ENCODE results near the gene C1R. TPM values are rescaled to one million over a fixed set of nuclear protein-coding genes. Genes with fewer than 3 reads are reported as not detected.
A peak's percentile ranks its signal among the peaks of the same experiment; 100 is the strongest.

C1R gene
- 237 and 528 TPM in 2 replicates for total RNA-seq (ENCODE audit: low replicate concordance)

DNA sequence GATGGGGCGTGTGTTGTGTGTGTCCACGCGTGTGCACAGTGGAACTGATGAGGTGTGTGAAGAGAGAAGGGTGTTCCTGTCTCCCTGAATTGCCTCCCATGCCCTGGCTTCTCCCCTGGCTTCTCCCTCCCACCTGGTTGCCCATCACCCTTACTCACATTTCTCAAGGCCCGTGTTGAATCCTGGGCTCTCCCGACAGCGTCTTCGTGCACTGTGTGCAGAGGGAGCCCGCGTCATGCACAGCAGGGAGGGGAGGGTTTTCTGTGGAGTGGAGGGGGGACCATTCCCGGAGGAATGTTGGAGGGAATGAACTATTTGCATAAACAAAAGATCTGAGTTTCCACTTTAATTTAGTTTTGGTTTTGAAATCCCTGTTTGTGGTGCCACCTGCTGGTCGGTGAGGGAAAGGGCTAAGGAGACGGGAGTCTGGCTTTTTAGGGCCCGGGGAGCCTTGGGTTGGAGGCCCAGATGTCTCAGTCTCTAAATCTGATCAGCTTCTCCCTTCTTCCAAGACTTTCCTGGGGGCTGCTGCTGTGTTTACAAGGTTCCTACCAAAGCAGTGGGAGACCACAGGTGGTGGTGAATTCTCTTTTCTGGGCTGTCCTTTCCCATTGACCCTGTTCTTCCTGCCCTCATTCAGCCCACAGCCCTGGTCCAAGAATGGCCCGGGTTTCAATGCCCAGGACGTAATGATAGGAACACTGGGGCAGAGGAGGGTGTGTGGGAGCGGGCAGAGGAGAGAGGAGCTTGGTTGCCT is at the start of gene C1R:
Gene C1R (minus strand): TSS at position 217 of the 757 bp plus-strand sequence. CDS start 57 bp downstream, at position 160.
- TF ChIP-seq, protein P1, sequence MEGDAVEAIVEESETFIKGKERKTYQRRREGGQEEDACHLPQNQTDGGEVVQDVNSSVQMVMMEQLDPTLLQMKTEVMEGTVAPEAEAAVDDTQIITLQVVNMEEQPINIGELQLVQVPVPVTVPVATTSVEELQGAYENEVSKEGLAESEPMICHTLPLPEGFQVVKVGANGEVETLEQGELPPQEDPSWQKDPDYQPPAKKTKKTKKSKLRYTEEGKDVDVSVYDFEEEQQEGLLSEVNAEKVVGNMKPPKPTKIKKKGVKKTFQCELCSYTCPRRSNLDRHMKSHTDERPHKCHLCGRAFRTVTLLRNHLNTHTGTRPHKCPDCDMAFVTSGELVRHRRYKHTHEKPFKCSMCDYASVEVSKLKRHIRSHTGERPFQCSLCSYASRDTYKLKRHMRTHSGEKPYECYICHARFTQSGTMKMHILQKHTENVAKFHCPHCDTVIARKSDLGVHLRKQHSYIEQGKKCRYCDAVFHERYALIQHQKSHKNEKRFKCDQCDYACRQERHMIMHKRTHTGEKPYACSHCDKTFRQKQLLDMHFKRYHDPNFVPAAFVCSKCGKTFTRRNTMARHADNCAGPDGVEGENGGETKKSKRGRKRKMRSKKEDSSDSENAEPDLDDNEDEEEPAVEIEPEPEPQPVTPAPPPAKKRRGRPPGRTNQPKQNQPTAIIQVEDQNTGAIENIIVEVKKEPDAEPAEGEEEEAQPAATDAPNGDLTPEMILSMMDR (IDR thresholded peaks at IDR 0.05; ENCODE audit: insufficient read depth, low read length), result peak; percentile 92
- H3K4me3 ChIP-seq (ENCODE audit: low read depth, low read length), result peak within 1 kb of the TSS; percentile 95
- DNase-seq (ENCODE audit: low read depth), result peak; percentile 97

DNA sequence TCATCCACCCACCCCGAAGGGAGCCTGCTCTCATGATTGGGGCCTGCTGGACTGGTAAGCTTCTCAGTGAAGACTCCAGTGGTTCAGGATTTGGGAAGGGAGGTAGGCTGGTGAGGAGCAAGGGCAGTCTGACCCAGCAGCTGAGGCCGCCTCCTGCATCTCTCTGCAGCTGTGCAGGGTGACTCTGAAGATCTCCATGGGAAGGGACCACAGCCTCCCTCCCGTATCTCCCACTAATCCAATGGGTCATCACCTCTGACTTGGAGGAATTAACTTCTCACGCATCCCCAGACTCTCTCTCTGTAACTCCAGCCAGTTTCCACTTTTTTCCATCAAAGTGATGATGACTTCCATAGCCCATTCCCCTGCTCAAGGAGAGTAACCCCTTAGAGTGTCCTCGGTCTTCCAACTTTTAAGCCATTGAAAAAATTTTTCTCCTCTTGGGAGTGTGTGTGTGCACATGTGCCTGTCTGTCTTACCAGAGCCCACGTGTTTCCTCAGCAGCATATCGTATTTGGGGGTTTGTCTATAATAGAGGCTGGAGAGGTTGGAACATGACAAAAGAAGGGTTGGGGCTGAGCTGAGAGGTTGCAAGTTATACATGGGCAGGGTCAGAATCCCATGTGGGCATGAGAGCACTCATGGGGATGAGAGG is 49.2 kb upstream of the C1R start:
- no peak for DNase-seq (ENCODE audit: low read depth)
- H3K4me3 ChIP-seq (ENCODE audit: low read depth, low read length), result no peak overlapping the region
- TF ChIP-seq, protein P1 (IDR thresholded peaks at IDR 0.05; ENCODE audit: insufficient read depth, low read length), result no peak

DNA sequence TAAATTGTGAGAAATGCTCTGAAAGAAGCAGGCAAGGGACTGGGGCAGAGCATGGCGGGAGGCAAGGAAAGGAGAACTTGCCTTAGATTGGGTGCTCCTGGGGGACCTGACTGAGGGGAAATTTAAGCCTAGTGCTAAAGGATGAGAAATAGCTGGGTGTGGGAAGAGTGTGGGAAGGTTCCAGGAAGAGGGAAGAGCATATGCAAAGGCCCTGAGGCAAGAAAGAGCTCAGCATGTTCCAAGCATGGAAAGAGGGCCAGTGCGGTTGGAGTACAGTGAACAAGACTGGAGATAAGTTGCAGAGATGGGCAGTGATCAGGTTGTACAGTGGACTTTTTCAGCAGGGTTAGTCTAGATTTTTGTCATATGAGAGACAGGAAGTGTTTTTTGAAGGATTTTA is 47.0 kb upstream of the C1R start:
- TF ChIP-seq, protein P1 (IDR thresholded peaks at IDR 0.05; ENCODE audit: insufficient read depth, low read length), result no peak
- no peak overlapping the region for H3K4me3 ChIP-seq (ENCODE audit: low read depth, low read length)
- DNase-seq (ENCODE audit: low read depth), result no peak

DNA sequence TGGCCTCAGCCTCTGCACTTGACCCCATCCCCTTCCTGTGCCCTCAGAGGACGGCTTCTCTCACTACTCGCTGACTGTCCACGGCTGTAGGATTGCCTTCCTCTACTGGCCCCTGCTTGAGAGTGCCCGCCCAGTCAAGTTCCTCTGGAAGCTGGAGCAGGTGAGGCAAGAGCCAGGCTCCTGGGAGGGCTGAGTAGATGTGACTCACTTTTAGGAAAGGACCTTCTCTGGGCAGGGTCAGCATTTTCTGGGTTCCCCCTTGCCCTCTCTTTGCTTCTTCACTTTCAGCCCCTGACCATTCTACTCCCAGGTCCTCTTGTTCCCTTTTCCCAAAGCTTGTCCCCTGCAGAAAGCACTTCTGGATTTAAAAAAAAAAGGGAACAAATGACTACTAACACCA is 45.7 kb upstream of the C1R start:
- TF ChIP-seq, protein P1 (IDR thresholded peaks at IDR 0.05; ENCODE audit: insufficient read depth, low read length), result no peak
- no peak overlapping the region for H3K4me3 ChIP-seq (ENCODE audit: low read depth, low read length)
- DNase-seq (ENCODE audit: low read depth), result no peak

DNA sequence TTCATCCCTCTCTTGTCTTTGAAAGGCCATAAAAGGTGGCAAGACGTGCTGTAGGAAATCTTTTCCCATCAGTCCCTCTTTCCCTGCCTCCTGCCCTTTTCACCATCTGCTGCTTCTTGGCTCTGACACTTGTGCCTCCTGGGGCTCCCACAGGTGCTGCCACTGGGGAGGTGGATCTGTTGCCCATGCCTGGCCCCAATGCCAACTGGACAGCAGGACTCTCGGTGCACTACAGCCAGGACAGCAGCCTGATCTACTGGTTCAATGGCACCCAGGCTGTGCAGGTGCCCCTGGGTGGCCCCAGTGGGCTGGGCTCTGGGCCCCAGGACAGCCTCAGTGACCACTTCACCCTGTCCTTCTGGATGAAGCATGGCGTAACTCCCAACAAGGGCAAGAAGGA is 44.4 kb upstream of the C1R start:
- no peak overlapping the region for H3K4me3 ChIP-seq (ENCODE audit: low read depth, low read length)
- DNase-seq (ENCODE audit: low read depth), result no peak
- TF ChIP-seq, protein P1 (IDR thresholded peaks at IDR 0.05; ENCODE audit: insufficient read depth, low read length), result no peak

DNA sequence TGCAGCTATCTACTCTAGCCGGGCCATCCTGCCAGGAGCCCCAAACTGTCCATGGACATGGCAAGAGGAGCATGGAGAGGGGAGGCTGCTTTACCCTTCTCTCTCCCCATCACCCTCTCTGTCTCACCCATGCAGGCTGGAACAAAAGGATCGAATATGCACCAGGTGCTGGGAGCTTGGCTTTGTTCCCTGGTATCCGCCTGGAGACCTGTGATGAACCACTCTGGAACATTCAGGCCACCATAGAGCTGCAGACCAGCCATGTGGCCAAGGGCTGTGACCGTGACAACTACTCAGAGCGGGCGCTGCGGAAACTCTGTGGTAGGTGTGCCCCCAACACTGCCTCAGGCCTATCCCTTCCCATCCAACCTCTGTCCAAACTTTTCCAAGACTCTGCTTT is 43.8 kb upstream of the C1R start:
- no peak overlapping the region for H3K4me3 ChIP-seq (ENCODE audit: low read depth, low read length)
- DNase-seq (ENCODE audit: low read depth), result no peak
- TF ChIP-seq, protein P1 (IDR thresholded peaks at IDR 0.05; ENCODE audit: insufficient read depth, low read length), result no peak
